Keratinocyte (primary cell): ENCODE measurements around the gene WDR3.

ENCODE experiments used
- CTCF ChIP-seq, 3 experiments: IDR thresholded peaks in 1 of 3; conservative IDR thresholded peaks in 1 of 3; optimal IDR thresholded peaks in 1 of 3; 2 replicates in 2 of 3; 3 replicates in 1 of 3; pipeline versions ENCODE3 to v1.5.1; 2011; ENCODE audit warnings: low read length in 3 of 3, mild to moderate bottlenecking in 3 of 3, moderate library complexity in 2 of 3, control low read depth in 1 of 3, inconsistent platforms in 1 of 3; ENCODE audit not compliant: insufficient read depth in 2 of 3; ENCODE audit errors: extremely low read depth in 1 of 3
- EZH2 ChIP-seq: IDR thresholded peaks from one replicate; pipeline ENCODE4 v1.6.1; 2012; ENCODE audit warnings: inconsistent platforms, mild to moderate bottlenecking, low read length, moderate library complexity

GRCh38 chr1:117928881-117929342 is 627 bp upstream of the WDR3 start:
- TF ChIP-seq CTCF (optimal IDR thresholded peaks at IDR 0.05 in 1 of 3, IDR thresholded peaks at IDR 0.05 in 1 of 3, conservative IDR thresholded peaks at IDR 0.05 in 1 of 3; ENCODE audit: extremely low read depth in 1 of 3, insufficient read depth in 2 of 3, low read length in 3 of 3), result peak in 2 of 3 experiments; percentile 8 to 23
- no peak for TF ChIP-seq EZH2
